GM19452 (cell line): ENCODE results near the gene AGMO.
"Not testable (repeated sequence)": the region's sequence is repeated elsewhere in the genome, so short reads cannot be mapped to it uniquely, and the experiment has no call there.

Source experiments
- ATAC-seq: cut with Tn5 transposase; IDR thresholded peaks from one replicate; pipeline ENCODE4 v1.9.1; 2021; ENCODE audit not compliant: unreplicated experiment

The AGMO gene

GRCh38 chr7:15332956-15333355 lies 228.9 kb downstream of the AGMO start:
- ATAC-seq, result no peak

DNA sequence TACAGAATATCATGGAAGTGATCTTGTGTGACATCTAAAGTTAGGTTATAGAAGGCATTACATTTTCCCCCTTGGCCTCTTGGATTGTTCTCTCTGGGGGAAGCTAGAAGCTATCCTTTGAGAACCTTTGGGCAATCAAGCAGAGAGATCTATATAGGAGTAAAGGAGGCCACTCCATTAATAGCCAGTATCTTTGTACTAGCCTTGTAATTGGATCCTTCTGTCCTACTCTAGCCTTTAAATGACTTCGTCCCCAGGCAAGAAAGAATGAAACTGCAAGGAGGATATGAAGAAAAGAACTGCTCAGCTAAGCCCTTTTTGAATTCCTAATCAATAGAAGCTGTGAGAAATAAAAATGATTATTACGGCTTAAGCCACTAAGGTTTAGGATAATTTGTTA lies 230.9 kb downstream of the AGMO start:
- ATAC-seq, result no peak

GRCh38 chr7:15327001-15327400 lies 234.8 kb downstream of the AGMO start:
- no peak for ATAC-seq

- no peak for ATAC-seq
Measured at GRCh38 chr7:15326044-15326644, 235.7 kb downstream of the AGMO start.

DNA sequence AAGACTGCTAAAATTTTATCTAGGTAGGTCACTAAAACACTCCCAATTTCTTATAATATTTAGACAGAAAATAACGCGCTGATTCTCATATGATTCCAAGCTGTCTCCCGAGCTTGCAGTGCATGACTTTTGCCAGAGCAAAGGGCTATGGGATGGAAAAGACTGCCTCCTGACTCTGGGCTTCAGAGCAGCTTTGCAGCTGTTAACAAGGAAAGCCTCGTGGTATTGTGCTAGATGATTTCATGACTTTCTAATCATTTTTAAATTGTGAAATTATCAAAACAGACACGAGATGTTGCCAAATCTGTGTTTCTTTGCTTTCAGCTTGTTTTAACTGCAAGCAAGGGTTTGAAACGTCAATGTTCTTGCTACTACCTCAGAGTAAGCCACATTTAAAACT lies 238.3 kb downstream of the AGMO start:
- no peak for ATAC-seq

- no peak for ATAC-seq
Measured at GRCh38 chr7:15317215-15317614, 244.6 kb downstream of the AGMO start.

- no peak for ATAC-seq
Measured at GRCh38 chr7:15315678-15316077, 246.1 kb downstream of the AGMO start.

- ATAC-seq, result no peak
Measured at GRCh38 chr7:15314922-15315321, 246.9 kb downstream of the AGMO start.

DNA sequence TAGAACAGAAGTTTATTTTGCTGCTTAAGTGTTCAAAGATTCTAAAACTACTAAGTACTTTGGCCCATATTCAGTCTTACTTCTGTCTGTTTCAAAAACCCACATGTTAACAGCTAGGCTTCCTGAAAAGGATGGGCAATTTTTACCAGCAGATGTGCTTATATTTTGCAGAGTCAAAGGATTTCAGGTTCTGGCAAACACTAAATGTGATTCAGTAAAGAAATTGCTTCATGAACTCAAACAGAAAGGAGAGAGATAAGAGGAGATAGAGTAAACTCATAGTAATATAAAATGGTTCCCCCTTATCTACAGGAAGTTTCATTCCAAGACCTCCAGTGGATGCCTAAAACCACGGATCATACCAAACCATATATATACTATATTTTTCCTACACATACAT lies 248.5 kb downstream of the AGMO start:
- no peak for ATAC-seq

DNA sequence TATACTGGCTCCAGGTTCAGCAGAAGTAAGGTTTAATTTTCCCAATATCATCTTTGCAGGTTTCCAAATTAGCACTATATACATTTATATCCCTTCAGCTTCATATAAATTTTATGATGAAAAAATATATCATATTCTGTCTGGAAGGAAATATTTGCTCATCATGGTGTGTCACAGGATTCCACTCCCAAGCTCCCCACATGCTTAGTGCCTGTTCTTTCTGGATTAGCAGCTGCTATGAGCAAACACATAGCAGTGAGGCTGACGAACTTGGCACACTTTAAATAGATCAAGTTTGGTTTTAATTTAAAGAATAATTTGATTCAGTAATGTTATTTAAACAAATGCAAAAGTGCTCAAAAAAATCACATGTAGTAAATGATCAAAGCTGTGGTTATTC lies 251.9 kb downstream of the AGMO start:
- ATAC-seq, result no peak

DNA sequence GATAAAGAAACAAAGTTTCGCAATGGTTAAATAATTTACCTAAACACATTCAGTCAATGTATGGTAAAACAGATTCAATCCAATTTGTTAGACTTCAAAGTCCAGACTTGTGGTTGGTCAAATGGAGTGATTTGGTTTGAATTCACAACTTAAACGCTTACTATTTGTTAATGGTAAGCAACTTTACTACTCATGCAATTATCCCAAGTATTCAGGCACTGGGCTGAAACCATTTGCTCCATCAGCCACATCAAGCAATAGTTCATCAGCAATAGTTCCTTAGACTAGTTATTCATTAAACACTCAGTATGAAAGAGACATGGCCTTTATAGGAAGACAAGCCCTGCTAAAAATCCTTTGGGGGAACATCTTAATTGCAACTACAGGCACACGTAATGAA lies 253.0 kb downstream of the AGMO start:
- ATAC-seq, result no peak

DNA sequence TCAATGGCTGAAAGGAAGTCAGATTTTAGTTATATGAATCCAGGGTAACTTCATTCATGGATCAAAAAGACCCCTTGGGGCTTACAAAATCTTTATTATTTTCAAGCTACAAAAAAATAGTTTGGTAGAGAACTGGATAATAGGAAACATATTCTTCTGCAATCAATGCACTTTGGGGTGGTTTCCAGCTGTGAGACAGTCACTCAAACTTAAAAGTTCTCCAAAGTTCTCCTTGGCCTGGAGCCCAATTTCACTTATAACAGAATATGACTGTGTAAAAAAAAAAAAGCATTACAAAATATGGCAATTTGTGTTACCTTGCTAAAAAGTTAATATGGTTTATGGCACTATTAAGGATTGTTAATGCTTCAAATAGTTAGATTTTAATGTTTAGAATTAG lies 255.5 kb downstream of the AGMO start:
- ATAC-seq, result no peak

GRCh38 chr7:15305002-15305600 lies 256.7 kb downstream of the AGMO start:
- ATAC-seq, result no peak

DNA sequence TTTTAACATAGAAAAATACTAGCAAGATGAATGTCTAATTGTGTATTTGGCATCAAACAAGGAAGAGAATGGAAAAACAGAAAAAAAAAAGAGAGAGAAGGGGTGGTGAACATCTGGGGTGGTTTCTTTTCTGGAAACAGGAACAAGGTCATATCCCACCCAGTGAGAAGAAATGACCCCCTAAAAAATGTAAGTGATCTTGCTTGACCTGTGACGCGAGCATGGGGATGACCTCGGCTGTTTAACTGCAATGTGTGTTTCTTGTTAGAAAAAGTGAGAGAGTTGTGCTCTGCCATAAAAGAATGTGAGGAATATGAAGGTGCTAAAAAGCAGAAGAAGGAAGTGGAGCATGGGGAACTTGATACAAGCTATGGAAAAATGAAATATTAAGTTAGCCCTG lies 258.5 kb downstream of the AGMO start:
- ATAC-seq, result no peak

DNA sequence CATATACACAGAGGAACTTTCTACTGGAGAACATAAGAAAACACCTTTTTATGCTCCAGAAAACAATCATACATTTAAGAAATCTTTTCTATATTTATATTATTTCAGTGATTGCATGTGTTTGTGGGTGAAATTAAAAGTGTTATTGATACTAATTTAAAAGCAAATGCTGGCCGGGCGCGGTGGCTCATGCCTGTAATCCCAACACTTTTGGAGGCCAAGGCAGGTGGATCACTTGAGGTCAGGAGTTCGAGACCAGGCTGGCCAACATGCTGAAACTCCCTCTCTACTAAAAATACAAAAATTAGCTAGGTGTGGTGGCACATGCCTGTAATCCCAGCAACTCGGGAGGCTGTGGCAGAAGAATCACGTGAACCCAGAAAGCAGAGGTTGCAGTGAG lies 260.8 kb downstream of the AGMO start:
- ATAC-seq, result not testable (repeated sequence)

GRCh38 chr7:15292138-15292537 lies 269.7 kb downstream of the AGMO start:
- ATAC-seq, result no peak

GRCh38 chr7:15291699-15292098 lies 270.1 kb downstream of the AGMO start:
- ATAC-seq, result no peak

DNA sequence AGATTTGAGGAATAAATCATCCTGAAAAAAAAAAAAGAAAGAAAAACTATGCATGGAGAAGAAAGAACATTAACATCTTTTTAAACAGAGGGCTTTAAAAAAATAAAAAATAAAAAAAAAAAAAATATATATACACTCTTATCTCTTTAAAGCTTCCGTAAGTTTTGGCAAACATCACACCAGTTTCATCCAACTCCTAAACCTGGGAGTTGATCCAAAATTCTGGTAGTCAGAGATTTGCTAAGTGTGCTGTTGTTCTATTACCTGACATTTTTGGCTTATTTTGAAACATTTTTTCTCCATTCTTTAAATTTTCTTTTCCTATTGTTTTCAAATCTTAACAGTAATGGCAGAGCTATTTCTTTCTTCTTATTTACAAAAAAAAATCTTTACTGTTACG lies 273.1 kb downstream of the AGMO start:
- ATAC-seq, result no peak

- no peak for ATAC-seq
Measured at GRCh38 chr7:15284396-15284795, 277.4 kb downstream of the AGMO start.

DNA sequence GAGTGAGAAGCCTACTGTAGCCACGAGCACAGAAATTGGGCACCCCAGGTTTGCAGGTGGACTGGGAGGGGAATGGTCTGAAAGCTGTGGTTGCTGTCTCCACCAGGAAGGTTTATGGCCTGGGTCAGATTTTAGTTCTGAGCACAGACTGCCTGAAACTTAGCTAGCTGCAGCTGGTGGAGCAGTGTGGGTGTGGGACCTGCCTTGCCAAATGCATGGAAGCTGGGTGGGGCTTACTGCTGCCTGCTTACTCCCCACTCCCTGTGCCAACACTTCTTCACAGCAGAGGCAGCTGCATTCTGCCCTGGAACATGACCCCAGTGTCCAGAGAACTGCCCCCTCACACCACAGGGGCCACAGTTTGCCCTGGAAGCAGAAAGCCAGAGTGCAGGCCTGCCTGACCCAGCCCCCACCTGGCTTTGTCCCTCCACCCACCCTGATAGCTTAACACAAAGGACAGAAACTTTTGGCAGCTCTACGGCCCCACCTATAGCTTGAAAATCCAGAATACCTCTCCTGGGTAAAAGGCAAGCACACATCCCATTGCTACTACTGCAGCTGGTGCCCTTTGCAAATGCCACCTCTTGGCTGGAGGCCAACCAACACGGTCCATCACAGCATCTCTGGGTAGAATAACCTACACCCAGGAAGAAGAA lies 281.6 kb downstream of the AGMO start:
- no peak for ATAC-seq

- no peak for ATAC-seq
Measured at GRCh38 chr7:15279640-15280039, 282.2 kb downstream of the AGMO start.

- no peak for ATAC-seq
Measured at GRCh38 chr7:15257689-15258088, 304.1 kb downstream of the AGMO start.

- no peak for ATAC-seq
Measured at GRCh38 chr7:15252181-15252580, 309.6 kb downstream of the AGMO start.
